Measurements from ENCODE around the gene BCLAF1.
A peak's percentile ranks its signal among the peaks of the same experiment; 100 is the strongest.

BCLAF1 gene

GRCh38 chr6:136289579-136290409 is at the start of gene BCLAF1:
Gene BCLAF1 (minus strand): TSS chr6:136289846. CDS start chr6:136279866, 9,980 bp downstream.
- peaks cover 50% of the 10 kb centered on the region for H3K36me3 Mint-ChIP-seq (ENCODE audit: low read depth)
- peak within 1 kb of the TSS; percentile 100 for H3K27ac Mint-ChIP-seq
- DNase-seq, result peak; percentile 99
- H3K4me1 Mint-ChIP-seq (ENCODE audit: low read depth), result peaks cover 45% of the 10 kb centered on the region
- H3K4me3 Mint-ChIP-seq, result peak within 1 kb of the TSS; percentile 94
- no peaks in the 10 kb centered on the region for H3K27me3 Mint-ChIP-seq
- H3K9me3 Mint-ChIP-seq, result no peaks in the 10 kb centered on the region

GRCh38 chr6:136338486-136338885 is 48.8 kb upstream of the BCLAF1 start:
- H3K9me3 Mint-ChIP-seq, result no peaks in the 10 kb centered on the region
- H3K4me1 Mint-ChIP-seq (ENCODE audit: low read depth), result no peaks in the 10 kb centered on the region
- H3K27me3 Mint-ChIP-seq, result no peaks in the 10 kb centered on the region
- H3K27ac Mint-ChIP-seq, result no peak overlapping the region
- no peaks in the 10 kb centered on the region for H3K36me3 Mint-ChIP-seq (ENCODE audit: low read depth)
- H3K4me3 Mint-ChIP-seq, result no peak overlapping the region
- DNase-seq, result no peak

GRCh38 chr6:136337606-136338005 is 48.0 kb upstream of the BCLAF1 start:
- no peak overlapping the region for H3K4me3 Mint-ChIP-seq
- H3K36me3 Mint-ChIP-seq (ENCODE audit: low read depth), result no peaks in the 10 kb centered on the region
- H3K27me3 Mint-ChIP-seq, result no peaks in the 10 kb centered on the region
- no peaks in the 10 kb centered on the region for H3K9me3 Mint-ChIP-seq
- H3K27ac Mint-ChIP-seq, result no peak overlapping the region
- no peak for DNase-seq
- no peaks in the 10 kb centered on the region for H3K4me1 Mint-ChIP-seq (ENCODE audit: low read depth)

GRCh38 chr6:136337121-136337520 is 47.5 kb upstream of the BCLAF1 start:
- Mint-ChIP-seq H3K9me3 (no peaks in the 10 kb centered on the region), H3K27ac (no peak overlapping the region), H3K4me1 (ENCODE audit: low read depth) (no peaks in the 10 kb centered on the region), H3K36me3 (ENCODE audit: low read depth) (no peaks in the 10 kb centered on the region), H3K4me3 (no peak overlapping the region), H3K27me3 (no peaks in the 10 kb centered on the region)
- DNase-seq, result no peak

- Mint-ChIP-seq H3K4me3 (no peak overlapping the region), H3K36me3 (ENCODE audit: low read depth) (no peaks in the 10 kb centered on the region), H3K4me1 (ENCODE audit: low read depth) (no peaks in the 10 kb centered on the region), H3K27ac (no peak overlapping the region), H3K27me3 (no peaks in the 10 kb centered on the region), H3K9me3 (no peaks in the 10 kb centered on the region)
- no peak for DNase-seq
Observed at GRCh38 chr6:136335736-136336363, 46.2 kb upstream of the BCLAF1 start.

GRCh38 chr6:136334853-136335252 is 45.2 kb upstream of the BCLAF1 start:
- Mint-ChIP-seq H3K9me3 (no peaks in the 10 kb centered on the region), H3K4me3 (no peak overlapping the region), H3K27me3 (no peaks in the 10 kb centered on the region), H3K27ac (no peak overlapping the region), H3K36me3 (ENCODE audit: low read depth) (no peaks in the 10 kb centered on the region), H3K4me1 (ENCODE audit: low read depth) (no peaks in the 10 kb centered on the region)
- no peak for DNase-seq

- Mint-ChIP-seq H3K4me3 (no peak overlapping the region), H3K27ac (no peak overlapping the region), H3K27me3 (no peaks in the 10 kb centered on the region), H3K9me3 (no peaks in the 10 kb centered on the region), H3K36me3 (ENCODE audit: low read depth) (no peaks in the 10 kb centered on the region), H3K4me1 (ENCODE audit: low read depth) (no peaks in the 10 kb centered on the region)
- no peak for DNase-seq
Observed at GRCh38 chr6:136334465-136334846, 44.8 kb upstream of the BCLAF1 start.

GRCh38 chr6:136333824-136334464 is 44.3 kb upstream of the BCLAF1 start:
- H3K36me3 Mint-ChIP-seq (ENCODE audit: low read depth), result no peaks in the 10 kb centered on the region
- H3K4me1 Mint-ChIP-seq (ENCODE audit: low read depth), result no peaks in the 10 kb centered on the region
- H3K4me3 Mint-ChIP-seq, result no peak overlapping the region
- H3K27ac Mint-ChIP-seq, result no peak overlapping the region
- no peak for DNase-seq
- no peaks in the 10 kb centered on the region for H3K27me3 Mint-ChIP-seq
- H3K9me3 Mint-ChIP-seq, result no peaks in the 10 kb centered on the region

- no peaks in the 10 kb centered on the region for H3K27me3 Mint-ChIP-seq
- H3K9me3 Mint-ChIP-seq, result no peaks in the 10 kb centered on the region
- no peaks in the 10 kb centered on the region for H3K36me3 Mint-ChIP-seq (ENCODE audit: low read depth)
- no peak overlapping the region for H3K27ac Mint-ChIP-seq
- H3K4me3 Mint-ChIP-seq, result no peak overlapping the region
- no peak for DNase-seq
- H3K4me1 Mint-ChIP-seq (ENCODE audit: low read depth), result no peaks in the 10 kb centered on the region
Observed at GRCh38 chr6:136331461-136331860, 41.8 kb upstream of the BCLAF1 start.

GRCh38 chr6:136330634-136331033 is 41.0 kb upstream of the BCLAF1 start:
- no peaks in the 10 kb centered on the region for H3K36me3 Mint-ChIP-seq (ENCODE audit: low read depth)

GRCh38 chr6:136326038-136326553 is 36.5 kb upstream of the BCLAF1 start:
- no peaks in the 10 kb centered on the region for H3K27me3 Mint-ChIP-seq
- H3K36me3 Mint-ChIP-seq (ENCODE audit: low read depth), result no peaks in the 10 kb centered on the region
- no peak for DNase-seq
- H3K4me3 Mint-ChIP-seq, result no peak overlapping the region
- no peaks in the 10 kb centered on the region for H3K4me1 Mint-ChIP-seq (ENCODE audit: low read depth)
- H3K9me3 Mint-ChIP-seq, result no peaks in the 10 kb centered on the region
- no peak overlapping the region for H3K27ac Mint-ChIP-seq

More at GRCh38 chr6:136330634-136331033, 41.0 kb upstream of the BCLAF1 start:
- no peak overlapping the region for H3K27ac Mint-ChIP-seq
- H3K27me3 Mint-ChIP-seq, result no peaks in the 10 kb centered on the region
- no peak for DNase-seq
- H3K9me3 Mint-ChIP-seq, result no peaks in the 10 kb centered on the region
- no peak overlapping the region for H3K4me3 Mint-ChIP-seq
- no peaks in the 10 kb centered on the region for H3K4me1 Mint-ChIP-seq (ENCODE audit: low read depth)

GRCh38 chr6:136324686-136325380 is 35.2 kb upstream of the BCLAF1 start:
- no peaks in the 10 kb centered on the region for H3K9me3 Mint-ChIP-seq
- H3K4me3 Mint-ChIP-seq, result no peak overlapping the region
- H3K27ac Mint-ChIP-seq, result no peak overlapping the region
- DNase-seq, result no peak
- no peaks in the 10 kb centered on the region for H3K27me3 Mint-ChIP-seq
- H3K36me3 Mint-ChIP-seq (ENCODE audit: low read depth), result no peaks in the 10 kb centered on the region
- no peaks in the 10 kb centered on the region for H3K4me1 Mint-ChIP-seq (ENCODE audit: low read depth)

GRCh38 chr6:136323431-136324112 is 33.9 kb upstream of the BCLAF1 start:
- H3K27ac Mint-ChIP-seq, result no peak overlapping the region
- no peaks in the 10 kb centered on the region for H3K4me1 Mint-ChIP-seq (ENCODE audit: low read depth)
- no peaks in the 10 kb centered on the region for H3K27me3 Mint-ChIP-seq
- H3K9me3 Mint-ChIP-seq, result no peaks in the 10 kb centered on the region
- no peaks in the 10 kb centered on the region for H3K36me3 Mint-ChIP-seq (ENCODE audit: low read depth)
- no peak overlapping the region for H3K4me3 Mint-ChIP-seq
- no peak for DNase-seq

GRCh38 chr6:136319732-136320131 is 30.1 kb upstream of the BCLAF1 start:
- no peak for DNase-seq
- H3K4me1 Mint-ChIP-seq (ENCODE audit: low read depth), result no peaks in the 10 kb centered on the region
- no peaks in the 10 kb centered on the region for H3K9me3 Mint-ChIP-seq
- H3K36me3 Mint-ChIP-seq (ENCODE audit: low read depth), result no peaks in the 10 kb centered on the region
- H3K27me3 Mint-ChIP-seq, result no peaks in the 10 kb centered on the region
- H3K4me3 Mint-ChIP-seq, result no peak overlapping the region
- no peak overlapping the region for H3K27ac Mint-ChIP-seq
